Measurements from ENCODE around the gene ZBTB17.

- TF ChIP-seq EP300 (IDR thresholded peaks at IDR 0.05; ENCODE audit: borderline replicate concordance), result no peak
- no peak for TF ChIP-seq FOXM1 (IDR thresholded peaks at IDR 0.05; ENCODE audit: borderline replicate concordance, low read depth)
- TF ChIP-seq, protein P1, sequence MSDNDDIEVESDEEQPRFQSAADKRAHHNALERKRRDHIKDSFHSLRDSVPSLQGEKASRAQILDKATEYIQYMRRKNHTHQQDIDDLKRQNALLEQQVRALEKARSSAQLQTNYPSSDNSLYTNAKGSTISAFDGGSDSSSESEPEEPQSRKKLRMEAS (IDR thresholded peaks at IDR 0.05), result no peak
- no peak for TF ChIP-seq CEBPB (IDR thresholded peaks at IDR 0.05)
- no peak for TF ChIP-seq RAD21 (IDR thresholded peaks at IDR 0.05; ENCODE audit: low read depth)
- no peak for TF ChIP-seq CREB1 (IDR thresholded peaks at IDR 0.05; ENCODE audit: low read depth)
- no peak for TF ChIP-seq NFIC (IDR thresholded peaks at IDR 0.05)
These were observed 38.0 kb upstream of the ZBTB17 start for GRCh38 chr1:16013908-16014258.

Measured in Ishikawa (cell line).